ENCODE results near the gene FXR2.
A peak's percentile ranks its signal among the peaks of the same experiment; 100 is the strongest.

FXR2 gene

DNA sequence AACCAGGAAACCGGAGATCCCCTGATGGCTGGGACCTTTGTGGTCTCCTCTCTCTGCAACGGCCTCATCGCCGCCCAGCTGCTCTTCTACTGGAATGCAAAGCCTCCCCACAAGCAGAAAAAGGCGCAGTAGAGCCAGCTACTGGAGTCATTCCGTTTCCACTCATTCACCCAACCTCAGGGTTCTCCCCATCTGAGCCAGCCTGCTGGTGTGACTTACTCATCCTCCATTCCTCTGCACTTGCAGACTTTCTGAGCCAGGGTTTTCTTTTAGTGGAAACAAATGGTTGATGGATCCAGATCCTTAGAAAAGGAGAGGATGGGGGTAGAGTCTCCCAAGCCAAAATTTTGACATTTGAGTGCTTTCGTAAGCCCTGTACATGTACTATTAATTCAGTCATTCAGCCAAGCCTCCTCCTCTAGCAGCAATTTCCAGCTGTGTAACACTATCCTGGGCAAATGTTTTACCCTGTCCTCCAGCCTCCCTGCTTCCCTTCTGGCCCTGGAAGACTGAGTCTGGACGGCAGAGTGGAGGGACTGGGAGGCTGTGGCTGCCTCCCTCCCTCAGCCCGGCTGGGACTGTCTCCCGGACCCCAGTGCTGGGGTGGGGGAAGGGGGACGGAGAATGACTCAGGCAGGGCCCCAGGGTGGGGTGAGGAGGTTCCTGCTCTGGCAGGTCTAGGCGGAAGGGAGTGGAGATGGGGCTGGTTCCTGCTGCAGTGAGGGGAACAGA is 27.1 kb downstream of the FXR2 start:
- peak; percentile 90 for DNase-seq

DNA sequence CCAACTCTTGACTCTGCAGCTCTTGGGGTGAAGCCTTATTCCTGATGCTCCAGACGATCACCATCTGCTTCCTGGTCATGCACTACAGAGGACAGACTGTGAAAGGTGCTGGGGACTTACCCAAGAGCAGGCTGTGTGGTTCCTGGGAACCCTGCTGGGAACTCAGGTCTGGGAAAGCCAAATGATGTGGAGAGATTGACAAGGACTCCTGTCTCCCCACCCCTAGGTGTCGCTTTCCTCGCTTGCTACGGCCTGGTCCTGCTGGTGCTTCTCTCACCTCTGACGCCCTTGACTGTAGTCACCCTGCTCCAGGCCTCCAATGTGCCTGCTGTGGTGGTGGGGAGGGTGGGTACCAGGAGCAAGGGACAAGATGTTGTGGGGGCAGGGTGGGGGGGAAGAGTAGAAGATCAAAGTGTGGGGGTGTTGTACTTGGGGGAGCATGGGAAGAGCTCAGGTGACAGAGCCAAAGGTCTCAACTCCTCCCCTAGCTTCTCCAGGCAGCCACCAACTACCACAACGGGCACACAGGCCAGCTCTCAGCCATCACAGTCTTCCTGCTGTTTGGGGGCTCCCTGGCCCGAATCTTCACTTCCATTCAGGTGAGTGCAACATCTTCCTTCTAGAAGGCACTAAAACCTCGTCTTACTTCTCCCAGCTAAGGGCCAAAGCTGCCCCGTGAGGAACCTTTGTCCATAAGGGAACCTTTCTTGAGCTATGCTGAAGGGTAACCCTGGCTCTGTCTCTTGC is 27.9 kb downstream of the FXR2 start:
- DNase-seq: no peak

DNA sequence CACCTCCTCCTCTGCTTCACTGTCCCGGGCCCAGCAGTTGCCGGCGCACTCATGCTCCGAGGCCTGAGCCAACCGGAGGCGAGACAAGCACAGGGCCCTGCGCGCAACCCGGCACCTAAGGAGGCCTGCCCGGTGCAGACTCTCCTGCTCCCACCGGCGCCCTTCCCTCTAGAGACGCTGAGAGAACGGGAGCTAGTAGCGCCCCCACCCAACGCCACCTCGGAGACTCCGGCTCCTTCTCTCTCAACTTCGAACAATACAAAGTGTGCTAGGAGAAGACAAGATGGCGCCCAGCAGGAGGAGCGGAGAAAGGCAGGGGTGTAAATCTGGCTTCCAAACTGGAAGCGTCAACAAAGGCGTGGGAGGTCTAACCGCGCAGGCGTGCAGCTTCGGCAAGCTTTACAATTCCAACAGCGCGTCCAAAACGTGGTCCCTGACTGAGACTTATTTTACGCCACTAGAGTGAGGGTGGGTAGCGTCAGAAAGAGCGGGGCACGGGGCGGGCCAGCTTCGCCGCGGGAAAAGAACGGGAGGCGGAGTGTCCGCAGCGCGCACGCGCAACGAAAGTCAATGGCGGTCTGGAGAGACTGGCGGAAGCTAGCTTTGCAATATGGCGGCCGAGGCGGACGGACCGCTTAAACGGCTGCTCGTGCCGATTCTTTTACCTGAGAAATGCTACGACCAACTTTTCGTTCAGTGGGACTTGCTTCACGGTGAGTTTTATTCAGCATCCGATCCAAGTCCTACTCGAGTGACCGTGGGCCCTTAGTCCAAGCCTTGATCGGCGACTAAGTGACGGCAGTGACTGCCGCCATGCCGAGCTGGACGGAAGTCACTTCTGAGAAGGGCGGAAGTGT is 31.2 kb downstream of the FXR2 start, which contains the start of gene MPDU1:
Gene MPDU1 (plus strand): TSS at position 600 of the 857 bp plus-strand sequence. CDS start 11 bp downstream, at position 611.
- peak; percentile 94 for DNase-seq

DNA sequence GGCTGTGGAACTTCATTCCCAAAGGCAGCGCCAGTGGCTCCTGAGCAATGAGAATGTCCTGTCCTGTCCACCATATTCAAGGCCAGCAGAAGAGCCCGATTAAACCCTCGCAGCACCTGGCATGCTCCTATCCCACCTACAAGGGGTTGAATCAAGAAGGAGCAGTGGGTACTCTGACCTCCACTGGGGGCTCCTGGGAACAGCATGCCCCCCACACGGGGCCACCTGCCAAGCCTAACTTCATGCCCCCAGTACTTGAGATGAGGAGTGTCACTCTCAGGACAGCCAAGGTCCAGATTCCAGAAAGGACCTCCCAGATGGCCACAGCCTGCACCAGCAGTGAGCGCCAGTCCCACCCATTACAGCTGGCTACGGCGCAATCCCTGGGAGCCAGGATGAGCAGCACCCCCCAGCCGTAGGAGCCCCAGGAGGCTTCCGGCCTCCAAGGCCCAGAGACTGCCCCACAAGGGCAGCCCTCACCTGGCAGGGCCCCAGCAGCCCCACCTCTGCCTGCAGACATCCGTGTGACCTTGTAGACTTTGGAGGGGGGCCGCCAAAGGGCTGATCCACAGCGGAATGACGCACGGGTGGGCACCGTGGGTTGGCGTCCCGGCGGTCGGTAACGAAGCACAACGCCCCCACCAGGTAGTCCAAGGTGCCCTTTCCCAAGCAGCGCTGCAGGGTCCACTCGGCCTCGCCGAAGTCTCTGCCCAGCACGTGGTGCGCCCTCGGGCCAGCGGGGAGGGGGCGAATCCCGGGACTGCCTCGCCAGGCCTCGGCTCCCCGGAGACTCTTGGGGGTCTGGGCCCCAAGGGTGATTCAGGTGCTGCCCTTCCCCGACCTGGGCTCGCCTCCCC is 32.1 kb downstream of the FXR2 start:
- DNase-seq: no peak

DNA sequence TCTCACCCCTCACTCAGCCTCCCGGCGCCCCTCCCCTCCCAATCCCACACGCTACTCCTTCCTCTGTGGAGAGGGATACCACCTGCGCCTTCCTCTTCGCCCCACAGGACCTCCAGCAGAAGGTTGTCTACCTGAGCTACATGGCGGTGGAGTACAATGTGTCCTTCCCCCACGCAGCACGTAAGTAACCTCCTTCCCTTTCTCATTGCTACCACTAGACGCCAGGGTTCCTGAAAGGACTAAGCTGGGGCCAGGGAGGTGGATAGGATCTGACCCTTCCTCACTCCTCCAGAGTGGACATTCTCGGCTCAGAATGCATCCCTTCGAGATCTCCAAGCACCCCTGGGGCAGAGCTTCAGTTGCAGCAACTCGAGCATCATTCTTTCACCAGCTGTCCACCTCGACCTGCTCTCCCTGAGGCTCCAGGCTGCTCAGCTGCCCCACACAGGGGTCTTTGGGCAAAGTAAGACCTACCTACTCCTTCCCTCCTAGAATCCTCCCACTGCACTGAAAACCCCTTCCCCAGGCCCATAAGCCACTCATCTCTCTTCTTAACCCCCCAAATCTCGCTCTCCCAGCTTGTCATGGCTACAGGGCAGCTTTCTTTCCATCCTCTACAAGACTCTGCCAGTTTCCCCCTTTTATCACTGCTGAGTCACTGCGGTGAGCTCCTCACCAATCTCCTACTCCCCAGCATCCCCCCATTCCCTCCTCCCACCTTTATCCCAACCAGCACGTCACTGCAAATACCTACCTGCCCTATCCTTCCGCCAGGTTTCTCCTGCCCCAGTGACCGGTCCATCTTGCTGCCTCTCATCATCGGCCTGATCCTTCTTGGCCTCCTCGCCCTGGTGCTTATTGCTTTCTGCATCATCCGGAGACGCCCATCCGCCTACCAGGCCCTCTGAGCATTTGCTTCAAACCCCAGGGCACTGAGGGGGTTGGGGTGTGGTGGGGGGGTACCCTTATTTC is 33.8 kb downstream of the FXR2 start:
- DNase-seq: no peak

DNA sequence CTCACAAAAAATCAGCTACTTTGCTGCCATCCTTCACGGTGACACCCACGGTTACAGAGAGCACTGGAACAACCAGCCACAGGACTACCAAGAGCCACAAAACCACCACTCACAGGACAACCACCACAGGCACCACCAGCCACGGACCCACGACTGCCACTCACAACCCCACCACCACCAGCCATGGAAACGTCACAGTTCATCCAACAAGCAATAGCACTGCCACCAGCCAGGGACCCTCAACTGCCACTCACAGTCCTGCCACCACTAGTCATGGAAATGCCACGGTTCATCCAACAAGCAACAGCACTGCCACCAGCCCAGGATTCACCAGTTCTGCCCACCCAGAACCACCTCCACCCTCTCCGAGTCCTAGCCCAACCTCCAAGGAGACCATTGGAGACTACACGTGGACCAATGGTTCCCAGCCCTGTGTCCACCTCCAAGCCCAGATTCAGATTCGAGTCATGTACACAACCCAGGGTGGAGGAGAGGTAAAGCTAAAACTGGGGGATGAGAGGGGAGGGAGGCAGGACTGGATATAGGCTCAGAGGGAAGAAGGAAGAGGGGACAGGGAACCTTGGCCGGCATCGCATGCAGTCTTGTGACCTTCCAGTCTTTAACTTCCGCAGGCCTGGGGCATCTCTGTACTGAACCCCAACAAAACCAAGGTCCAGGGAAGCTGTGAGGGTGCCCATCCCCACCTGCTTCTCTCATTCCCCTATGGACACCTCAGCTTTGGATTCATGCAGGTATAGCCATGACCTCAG is 34.7 kb downstream of the FXR2 start:
- DNase-seq: no peak

DNA sequence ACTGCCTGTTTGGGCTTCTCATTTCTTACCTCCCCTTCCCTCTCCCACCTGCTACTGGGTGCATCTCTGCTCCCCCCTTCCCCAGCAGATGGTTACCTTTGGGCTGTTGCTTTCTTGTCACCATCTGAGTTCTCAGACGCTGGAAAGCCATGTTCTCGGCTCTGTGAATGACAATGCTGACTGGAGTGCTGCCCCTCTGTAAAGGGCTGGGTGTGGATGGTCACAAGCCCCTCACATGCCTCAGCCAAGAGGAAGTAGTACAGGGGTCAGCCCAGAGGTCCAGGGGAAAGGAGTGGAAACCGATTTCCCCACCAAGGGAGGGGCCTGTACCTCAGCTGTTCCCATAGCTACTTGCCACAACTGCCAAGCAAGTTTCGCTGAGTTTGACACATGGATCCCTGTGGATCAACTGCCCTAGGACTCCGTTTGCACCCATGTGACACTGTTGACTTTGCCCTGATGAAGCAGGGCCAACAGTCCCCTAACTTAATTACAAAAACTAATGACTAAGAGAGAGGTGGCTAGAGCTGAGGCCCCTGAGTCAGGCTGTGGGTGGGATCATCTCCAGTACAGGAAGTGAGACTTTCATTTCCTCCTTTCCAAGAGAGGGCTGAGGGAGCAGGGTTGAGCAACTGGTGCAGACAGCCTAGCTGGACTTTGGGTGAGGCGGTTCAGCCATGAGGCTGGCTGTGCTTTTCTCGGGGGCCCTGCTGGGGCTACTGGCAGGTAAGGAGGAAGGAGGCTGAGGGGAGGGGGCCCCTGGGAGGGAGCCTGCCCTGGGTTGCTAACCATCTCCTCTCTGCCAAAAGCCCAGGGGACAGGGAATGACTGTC is 35.5 kb downstream of the FXR2 start, which contains the start of gene CD68:
Gene CD68 (plus strand): TSS at position 638 of the 833 bp plus-strand sequence. CDS start 40 bp downstream, at position 678.
- peak; percentile 95 for DNase-seq

DNA sequence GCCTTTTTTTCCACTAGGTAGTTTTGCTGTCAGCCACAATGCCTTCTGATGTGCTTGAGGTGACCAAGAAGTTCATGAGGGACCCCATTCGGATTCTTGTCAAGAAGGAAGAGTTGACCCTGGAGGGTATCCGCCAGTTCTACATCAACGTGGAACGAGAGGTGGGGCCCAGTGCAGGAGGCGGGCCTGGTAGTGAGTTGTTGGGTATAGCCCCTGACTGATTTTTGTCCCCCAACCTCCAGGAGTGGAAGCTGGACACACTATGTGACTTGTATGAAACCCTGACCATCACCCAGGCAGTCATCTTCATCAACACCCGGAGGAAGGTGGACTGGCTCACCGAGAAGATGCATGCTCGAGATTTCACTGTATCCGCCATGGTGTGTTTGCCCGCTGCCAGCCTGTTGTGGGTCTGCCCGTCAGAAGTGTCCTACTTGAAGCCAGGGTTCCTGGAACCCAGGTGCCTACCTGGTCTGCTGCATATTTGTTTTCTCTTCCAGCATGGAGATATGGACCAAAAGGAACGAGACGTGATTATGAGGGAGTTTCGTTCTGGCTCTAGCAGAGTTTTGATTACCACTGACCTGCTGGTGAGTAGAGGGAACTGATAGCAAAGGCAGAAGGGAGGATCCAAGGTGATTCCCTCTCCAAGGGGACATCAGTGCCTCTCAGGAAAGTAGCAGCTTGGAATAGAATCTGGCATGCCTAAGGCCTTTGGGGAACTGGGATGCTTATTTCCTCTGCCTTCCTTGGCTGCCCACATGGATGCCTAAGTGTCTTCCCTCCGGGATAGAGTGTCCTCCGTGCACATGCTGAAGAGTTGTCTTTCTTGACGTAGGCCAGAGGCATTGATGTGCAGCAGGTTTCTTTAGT is 37.1 kb downstream of the FXR2 start:
- no peak for DNase-seq

DNA sequence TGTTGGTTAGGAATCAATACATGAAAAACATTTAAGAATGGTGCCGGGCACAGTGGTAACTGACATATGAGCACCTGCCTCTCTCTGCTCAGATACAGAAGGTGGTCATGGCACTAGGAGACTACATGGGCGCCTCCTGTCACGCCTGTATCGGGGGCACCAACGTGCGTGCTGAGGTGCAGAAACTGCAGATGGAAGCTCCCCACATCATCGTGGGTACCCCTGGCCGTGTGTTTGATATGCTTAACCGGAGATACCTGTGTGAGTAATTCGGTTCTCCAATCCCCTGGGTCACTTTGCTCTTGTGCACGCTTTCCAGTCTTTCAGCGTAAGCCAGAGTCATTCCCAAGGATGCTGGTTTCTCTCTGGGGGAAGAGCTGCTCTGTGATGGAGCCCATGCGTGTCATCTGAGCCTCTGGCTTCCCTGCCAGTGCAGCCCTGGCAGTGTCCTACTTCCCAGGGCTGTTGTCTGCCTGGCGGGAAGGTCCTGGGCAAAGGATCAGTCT is 38.2 kb downstream of the FXR2 start:
- DNase-seq: no peak

DNA sequence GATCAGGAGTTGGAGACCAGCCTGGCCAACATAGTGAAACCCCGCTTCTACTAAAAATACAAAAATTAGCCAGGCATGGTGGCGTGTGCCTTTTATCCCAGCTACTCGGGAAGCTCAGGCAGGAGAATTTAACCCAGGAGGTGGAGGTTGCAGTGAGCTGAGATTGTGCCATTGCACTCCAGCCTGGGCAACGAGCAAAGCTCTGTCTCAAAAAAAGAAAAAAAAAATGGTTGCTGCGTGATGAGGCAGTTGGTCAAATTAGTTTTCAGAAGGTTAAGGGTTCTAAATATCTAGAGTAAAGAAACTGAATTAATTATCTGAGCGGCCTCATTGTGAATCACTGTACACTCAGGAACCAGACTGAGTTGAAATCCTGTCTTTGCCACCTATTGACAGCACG is 38.7 kb downstream of the FXR2 start:
- no peak for DNase-seq

DNA sequence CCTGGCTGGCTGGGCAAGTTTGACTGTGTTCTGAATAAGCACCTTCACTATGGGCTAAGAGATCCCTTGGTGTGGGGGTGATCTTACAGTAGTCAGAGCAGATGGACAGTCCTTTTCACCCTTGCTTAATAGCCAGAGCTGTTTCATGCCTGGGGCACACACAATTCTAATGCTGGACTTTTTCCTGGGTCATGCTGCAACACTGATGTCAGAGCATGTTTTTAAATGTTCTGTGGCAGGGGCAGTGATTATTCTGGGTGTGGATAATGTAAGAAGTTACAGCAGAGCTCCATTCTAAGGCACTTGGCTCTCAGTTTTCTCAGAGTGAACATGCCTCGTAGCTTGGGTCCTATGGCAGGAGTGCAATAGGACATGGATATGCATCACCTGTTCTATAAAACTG is 39.2 kb downstream of the FXR2 start:
- no peak for DNase-seq

DNA sequence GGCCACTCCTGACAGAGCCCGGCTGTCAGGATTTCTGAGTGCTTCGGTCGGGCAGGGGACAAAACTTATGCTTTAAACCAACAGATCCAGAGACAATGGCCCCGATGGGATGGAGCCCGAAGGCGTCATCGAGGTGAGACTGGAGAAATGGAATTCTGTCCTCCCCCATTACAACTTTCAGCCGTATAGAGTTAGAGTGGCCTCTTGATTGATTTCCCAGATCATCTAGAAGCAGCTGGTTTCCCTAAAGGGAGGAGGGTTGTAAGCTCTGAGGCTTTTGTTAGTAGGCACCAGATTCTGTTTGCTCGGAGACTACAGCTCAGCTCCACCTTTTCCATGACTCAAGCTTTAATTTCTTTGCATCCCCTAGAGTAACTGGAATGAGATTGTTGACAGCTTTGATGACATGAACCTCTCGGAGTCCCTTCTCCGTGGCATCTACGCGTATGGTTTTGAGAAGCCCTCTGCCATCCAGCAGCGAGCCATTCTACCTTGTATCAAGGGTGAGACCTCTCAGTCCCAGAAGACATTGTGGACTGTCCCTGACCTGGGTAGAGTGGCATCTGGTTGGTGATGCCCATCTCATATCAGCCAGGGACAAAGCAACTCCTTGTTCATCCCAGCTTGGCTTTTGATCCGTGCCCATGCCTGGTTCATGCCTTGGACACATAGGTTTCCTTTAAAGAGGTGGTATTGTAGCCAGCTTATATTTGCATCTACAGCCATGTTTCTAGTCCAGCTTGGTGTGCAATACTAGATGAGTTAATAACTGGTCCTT is 40.3 kb downstream of the FXR2 start:
- no peak for DNase-seq

DNA sequence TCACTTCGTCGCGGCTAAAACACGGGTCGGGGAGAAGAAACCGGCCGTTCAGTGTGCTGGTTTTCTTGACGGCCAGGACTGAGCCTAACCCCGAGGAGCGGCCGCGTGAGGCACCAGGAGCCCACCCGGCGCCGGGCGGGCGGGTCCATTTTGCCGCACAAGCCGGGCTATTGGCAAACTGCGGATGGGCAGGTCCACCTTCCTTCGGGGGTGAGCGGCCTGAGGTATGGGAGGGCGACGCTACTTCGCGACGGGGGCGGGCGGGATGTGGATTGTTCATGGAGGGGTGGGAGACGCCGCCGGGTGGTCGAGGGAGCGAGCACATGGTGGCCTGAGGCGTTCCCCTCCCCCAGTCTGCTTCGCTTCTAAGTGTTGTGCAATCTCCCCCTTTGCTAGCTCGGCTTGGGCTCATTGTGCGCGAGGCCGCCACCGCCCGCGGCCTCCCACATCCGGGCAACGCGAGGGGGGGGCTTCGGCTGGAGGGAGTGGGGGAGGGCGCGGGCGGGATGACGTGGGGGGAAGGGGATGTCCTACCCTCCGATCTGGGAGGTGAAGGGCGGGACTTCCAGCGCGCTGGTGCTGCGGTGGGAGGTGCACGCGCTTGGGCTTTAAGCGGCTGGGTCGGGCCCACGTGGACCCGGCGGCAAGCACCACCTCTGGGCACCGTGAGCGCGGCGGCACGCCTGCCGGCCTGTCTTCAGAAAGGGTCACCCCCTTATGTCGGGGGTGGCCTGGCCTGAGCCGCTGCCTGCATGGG is 41.2 kb downstream of the FXR2 start:
- peak; percentile 80 for DNase-seq

DNA sequence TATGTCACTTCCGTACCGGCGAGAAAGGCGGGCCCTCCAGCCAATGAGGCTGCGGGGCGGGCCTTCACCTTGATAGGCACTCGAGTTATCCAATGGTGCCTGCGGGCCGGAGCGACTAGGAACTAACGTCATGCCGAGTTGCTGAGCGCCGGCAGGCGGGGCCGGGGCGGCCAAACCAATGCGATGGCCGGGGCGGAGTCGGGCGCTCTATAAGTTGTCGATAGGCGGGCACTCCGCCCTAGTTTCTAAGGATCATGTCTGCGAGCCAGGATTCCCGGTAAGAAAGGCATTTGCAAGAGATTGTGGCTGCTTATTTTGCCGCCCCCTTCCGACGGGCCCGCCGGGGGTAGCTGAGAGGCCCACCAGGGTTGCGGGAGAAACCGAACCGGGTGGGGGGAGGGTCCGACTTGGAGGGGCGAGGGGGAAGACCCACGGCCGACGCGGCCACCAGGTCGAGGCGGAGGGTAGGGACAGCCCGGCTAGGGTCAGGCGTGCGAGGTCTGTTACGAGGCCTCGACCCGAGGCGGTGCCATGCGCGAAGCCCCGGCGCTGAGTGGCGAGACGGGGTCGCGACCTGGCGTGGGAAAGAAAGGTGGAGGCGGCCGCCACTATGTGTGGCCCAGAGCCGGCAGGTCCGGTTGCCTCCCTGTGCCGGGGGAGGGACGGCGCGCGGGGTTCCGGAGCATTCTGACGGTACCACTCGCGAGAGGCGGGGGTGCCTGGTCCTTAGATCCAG is 41.9 kb downstream of the FXR2 start:
- DNase-seq: peak; percentile 97

DNA sequence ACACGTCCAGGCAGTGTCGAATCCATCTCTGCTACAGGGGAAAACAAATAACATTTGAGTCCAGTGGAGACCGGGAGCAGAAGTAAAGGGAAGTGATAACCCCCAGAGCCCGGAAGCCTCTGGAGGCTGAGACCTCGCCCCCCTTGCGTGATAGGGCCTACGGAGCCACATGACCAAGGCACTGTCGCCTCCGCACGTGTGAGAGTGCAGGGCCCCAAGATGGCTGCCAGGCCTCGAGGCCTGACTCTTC is 42.4 kb downstream of the FXR2 start:
- no peak for DNase-seq

DNA sequence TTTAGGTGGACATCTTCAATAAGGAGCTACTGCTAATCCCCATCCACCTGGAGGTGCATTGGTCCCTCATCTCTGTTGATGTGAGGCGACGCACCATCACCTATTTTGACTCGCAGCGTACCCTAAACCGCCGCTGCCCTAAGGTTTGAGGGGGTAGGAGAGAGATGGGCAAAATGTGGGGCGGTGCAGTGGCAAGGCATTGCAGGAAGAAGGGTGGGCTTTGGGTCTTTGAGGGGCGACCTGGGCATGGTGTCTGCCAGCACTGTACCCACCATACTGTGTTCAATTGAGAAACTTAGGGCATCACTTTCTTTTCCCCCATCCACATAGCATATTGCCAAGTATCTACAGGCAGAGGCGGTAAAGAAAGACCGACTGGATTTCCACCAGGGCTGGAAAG is 44.3 kb downstream of the FXR2 start:
- DNase-seq: no peak
